ENCODE data around the gene TRAPPC13.

Gene TRAPPC13

DNA sequence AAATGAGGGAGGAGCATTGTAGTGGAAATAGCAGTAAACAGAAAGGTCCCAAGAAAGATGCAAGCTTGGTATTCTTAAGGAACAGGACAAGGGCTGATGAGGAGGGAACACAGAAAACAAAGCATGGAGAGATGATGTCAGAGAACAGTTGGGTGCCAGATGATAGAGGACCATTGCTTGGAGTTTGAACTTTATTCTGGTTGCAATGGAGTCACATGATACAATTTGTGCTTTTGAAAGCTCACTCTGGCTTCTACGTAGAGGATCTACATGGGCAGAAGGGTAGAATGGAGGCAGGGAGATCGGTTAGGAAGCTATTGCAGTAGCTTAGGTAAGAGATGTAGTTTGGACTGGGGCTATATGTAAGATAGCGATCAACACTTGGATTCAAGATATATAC is 57.3 kb downstream of the TRAPPC13 start:
- no peak for DNase-seq

DNA sequence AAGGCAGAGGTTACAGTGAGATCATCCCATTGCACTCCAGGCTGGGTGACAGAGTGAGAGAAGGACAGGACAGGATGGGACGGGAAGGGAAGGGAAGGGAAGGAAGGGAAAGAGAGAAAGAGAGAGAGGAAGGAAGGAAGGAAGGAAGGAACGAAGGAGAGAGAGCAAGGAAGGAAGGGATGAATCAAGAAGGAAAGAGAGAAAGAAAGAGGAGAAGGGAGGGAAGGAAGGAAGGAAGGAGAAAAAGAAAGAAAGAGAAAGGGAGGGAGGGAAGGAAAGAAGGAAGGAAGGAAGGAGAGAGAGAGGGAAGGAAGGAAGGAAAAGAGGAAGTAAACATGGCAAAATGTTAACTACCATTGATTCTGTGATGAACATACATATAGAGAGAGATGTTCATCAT is 68.3 kb downstream of the TRAPPC13 start:
- DNase-seq, result no peak

- DNase-seq, result no peak
Measured at GRCh38 chr5:65695162-65695755, 70.4 kb downstream of the TRAPPC13 start.

GRCh38 chr5:65695896-65696295 is 71.1 kb downstream of the TRAPPC13 start:
- DNase-seq, result no peak

GRCh38 chr5:65696892-65697291 is 72.1 kb downstream of the TRAPPC13 start:
- no peak for DNase-seq

DNA sequence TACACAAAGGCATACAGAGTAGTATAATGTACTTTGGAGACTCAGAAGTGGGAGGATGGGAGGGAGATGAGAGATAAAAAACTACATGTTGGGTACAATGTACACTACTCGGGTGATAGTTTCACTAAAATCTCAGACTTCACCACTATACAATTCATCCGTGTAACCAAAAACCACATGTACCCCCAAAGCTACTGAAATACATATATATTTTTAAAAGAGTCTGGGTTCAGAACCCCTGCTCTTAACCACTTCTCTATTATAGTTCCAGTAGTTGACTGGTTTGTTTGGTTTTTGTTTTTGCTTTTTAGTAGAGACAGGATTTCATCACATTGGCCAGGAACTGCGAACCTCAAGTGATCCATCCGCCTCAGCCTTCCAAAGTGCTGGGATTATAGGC is 74.5 kb downstream of the TRAPPC13 start:
- no peak for DNase-seq

DNA sequence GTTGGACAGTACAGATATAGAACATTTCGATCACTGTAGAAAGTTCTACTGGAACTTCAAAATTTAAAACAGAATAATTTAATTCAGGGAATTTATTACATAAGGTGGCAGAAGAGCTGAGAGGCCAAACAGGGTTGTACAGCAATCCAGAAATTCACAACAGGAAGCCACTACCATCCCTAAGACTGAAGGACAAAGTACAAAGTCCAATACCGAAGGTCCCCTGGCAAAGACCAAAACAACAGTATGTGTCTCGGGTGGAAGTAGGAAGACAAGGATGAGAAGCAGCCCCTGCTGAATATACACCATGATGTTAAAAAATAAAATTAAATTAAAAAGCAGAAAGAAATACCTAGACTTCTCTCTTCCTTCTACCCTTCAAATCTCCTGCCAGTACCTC is 77.2 kb downstream of the TRAPPC13 start:
- DNase-seq, result no peak

DNA sequence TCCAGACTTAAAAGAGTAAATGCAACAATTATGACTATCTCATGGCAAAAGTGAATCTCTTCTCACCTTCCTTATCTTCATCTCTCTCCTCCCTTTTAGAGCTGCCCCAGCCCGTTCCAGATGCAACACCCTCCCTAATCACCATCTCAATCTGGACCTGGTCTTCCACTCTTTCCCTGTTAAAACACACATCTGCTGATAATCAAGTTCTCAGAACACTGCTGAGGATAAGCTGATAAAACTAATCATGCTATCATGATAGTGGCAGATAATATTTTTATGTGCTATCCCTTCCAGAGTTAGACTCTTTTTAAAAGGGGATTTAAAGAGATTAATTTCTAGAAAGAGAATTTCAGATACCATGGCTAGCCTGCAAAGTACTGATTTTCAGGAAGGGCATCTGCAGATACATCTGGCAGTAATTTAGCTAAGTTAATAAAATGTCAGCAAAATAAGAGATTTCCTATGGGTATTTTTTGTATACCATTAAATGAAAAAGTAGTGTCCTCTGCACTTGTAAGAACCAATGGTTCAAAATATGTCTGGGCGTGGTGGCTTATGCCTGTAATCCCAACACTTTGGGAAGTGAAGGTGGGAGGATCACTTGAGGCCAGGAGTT is 79.9 kb downstream of the TRAPPC13 start:
- no peak for DNase-seq

- DNase-seq, result no peak
Measured at GRCh38 chr5:65707663-65708062, 82.8 kb downstream of the TRAPPC13 start.

DNA sequence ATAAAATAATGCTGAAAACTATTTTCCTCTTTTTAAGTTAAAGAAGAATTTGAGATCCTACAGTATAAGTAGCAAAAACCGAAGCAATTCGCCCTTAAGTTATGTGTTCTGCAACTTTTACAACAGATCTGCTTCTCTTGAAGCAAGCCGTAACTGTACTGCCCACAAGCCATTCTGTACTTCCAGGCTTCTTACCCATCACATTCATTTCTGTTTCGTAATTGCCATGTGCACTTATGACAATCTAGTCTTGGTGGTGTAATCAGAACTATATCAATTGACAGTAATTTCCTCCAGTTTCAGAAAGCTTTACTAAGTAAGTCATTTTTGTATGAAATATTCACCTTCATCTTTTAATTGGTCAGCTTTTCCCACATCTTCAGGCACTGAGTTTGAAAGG is 83.3 kb downstream of the TRAPPC13 start:
- no peak for DNase-seq

Data from stimulated activated CD4-positive, alpha-beta T cell treated with anti-CD3 and anti-CD28 coated beads, Interleukin-15, amount 100 ng/mL, for 24 hours (primary cell).